C4-2B (cell line): ENCODE data around the gene PDE1A.

ENCODE experiments used
- ZFX ChIP-seq: fragments of 450-650 bp; IDR thresholded peaks from 2 replicates; pipeline ENCODE4 v1.6.1; 2017
- TF ChIP-seq, protein P1 (sequence below): fragments of 450-650 bp; conservative IDR thresholded peaks from 2 replicates; pipeline ENCODE4 v1.5.1; 2017; ENCODE audit warnings: mild to moderate bottlenecking

DNA sequence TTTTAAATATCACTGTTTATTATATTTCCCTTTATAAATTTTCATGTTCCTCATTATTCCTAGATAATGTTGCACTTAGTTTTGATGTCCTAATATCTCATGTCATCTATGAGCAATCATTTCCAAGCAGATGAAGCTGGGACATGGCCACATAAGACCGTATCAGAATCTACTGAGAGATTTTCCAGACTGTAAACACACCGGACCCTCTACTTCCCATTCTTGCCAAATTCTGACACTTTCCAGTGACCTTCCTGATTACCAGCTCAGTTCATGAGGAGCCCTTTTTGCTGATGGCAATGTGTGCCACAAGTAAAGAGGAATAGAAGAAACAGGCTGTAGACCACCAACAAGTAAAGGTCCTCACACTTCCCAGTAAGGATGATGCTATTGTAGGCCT, 20.3 kb upstream of the PDE1A start:
- TF ChIP-seq, protein P1, sequence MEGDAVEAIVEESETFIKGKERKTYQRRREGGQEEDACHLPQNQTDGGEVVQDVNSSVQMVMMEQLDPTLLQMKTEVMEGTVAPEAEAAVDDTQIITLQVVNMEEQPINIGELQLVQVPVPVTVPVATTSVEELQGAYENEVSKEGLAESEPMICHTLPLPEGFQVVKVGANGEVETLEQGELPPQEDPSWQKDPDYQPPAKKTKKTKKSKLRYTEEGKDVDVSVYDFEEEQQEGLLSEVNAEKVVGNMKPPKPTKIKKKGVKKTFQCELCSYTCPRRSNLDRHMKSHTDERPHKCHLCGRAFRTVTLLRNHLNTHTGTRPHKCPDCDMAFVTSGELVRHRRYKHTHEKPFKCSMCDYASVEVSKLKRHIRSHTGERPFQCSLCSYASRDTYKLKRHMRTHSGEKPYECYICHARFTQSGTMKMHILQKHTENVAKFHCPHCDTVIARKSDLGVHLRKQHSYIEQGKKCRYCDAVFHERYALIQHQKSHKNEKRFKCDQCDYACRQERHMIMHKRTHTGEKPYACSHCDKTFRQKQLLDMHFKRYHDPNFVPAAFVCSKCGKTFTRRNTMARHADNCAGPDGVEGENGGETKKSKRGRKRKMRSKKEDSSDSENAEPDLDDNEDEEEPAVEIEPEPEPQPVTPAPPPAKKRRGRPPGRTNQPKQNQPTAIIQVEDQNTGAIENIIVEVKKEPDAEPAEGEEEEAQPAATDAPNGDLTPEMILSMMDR: no peak
- TF ChIP-seq ZFX: no peak
